HS-5 (cell line): ENCODE data around the gene CD164.
"Not testable (repeated sequence)": the region's sequence is repeated elsewhere in the genome, so short reads cannot be mapped to it uniquely, and the experiment has no call there.

Experiments
- DNase-seq: peaks from one replicate; pipeline ENCODE4 v3.0.0-alpha.2; 2012; ENCODE audit warnings: low read depth

The CD164 gene

DNA sequence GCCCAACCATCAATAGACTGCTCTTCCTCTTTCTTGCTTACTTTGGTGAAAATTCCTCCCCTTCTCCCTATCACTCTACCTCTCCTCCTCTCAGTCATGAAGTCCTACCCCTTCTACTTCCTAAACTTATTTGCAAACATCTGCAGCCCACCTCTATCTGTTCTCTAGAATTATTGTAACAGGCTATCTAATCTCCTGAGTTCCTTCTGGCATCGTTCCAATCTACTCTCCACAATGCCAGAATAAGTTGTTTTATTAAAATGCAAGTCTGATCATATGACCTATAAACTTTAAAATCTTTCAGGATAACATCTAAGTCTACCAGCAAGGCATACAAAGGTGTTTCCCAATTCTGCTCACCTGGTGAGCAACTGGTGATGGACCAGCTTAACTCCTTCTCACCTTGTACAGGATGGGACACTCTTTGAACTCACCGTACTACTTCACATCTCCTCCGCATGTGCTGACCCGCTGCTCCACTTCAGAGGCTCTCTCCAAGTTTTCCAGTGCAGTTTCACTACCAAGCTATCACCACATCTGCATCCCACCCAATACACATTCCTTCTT is 7.9 kb downstream of the CD164 start:
- no peak for DNase-seq

DNA sequence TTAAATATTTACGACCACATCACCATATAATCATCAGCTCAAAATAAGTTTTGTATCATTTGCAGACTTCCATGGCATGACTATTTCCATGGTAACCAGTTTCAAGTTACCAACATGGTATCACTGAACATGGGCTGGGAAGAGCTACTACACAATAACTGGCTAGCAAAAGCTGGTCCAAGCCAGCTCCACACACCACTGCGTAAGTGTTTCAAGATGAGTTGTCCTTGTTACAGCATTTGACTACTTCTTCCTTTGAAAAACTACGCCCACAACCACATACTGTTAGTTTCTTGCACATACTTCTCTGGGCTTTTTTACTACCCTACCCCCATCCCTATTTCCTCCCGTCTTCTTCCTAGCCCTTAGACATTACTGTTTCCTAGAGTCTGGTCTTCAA is 8.5 kb downstream of the CD164 start:
- DNase-seq = no peak

DNA sequence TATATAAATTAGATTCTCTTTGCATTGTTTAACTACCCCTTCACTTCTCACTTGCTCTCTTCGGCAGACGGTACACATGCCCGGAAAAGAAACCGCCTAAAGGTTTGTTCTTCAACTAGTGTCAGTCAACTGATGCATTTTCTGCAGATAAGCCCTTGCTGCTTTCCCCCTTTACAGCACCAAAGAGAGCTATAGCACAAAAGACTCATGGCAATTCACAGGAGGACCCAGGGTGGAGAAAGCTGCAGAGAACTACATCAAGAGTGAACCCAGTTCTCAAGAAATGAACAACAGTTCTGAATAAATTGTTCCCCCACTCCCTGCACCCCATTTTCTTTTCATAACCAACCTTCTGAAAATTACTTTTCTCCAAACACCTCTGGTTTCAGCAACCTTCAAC is 8.9 kb downstream of the CD164 start:
- DNase-seq = no peak

DNA sequence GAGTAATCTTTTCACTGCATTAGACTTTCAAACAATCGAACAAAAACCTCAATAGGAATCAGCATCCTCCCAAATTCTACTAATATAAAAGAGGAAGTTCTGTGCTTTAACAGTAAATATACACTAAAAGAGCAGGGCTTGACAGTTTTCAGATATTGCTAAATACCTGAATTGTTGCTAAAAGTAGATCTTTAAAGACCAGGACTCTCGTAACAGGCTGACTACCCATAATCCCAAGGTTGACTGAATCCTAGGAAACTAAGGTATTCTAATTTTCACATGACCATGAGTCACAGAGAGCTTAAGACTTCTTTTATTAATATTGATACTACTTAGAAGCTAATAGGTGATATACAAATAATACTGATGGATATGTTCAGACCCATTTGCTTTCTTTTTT is 10.1 kb downstream of the CD164 start:
- no peak for DNase-seq

DNA sequence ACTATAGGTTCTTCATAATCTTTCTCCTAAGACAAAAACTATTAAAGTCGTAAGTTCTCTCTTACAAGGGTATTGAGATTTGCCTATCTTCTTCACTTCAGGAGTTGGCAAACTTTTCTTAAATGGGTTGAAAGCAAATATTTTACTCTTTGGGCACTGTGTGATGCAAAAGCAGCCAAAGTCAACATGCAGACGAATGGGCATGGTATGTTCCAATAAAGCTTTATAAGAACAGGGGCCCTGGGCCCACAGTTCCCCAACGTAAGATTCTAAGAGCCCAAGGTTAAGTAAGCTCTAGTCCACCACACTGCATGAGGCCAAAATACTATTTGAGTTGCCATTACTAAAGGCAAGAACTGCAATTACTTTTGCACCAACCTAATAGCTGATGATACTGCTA is 11.5 kb downstream of the CD164 start:
- no peak for DNase-seq

DNA sequence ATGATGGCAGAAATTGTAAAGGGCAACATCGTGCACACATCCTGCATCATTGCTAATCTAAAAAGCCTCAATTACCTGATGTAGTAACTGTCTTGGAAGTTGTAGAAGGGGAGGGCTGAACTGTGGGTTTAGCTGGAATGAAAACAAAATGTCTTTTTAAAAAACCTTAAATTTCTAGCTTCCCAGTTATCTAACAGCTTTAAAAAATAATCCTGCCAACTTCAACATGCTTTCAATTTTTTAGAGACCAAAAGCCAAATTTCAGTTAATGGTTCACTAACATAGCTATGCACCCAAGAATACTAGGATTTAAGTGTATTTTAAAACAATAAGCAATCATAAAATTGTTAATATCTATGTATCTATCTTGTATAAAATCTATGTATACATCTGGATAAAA is 11.9 kb downstream of the CD164 start:
- DNase-seq = no peak

DNA sequence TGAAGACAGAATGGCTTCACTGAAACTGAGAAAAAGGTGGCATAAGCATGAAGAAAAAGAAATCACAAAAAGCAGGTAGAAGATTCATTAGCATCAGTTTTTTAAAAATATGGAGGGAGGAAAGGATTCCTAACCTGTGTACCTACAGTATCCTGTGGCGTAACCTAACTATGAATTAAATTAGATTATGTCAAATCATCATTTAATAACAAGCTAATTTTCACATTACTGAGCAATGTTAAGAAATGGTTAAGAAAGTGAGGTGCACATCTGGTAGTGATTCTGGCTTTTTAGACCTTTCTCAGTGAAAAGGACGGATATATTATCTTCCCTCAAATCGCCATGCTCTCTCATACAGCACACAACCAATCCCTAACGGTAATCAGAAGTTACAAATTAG is 12.5 kb downstream of the CD164 start:
- no peak for DNase-seq

DNA sequence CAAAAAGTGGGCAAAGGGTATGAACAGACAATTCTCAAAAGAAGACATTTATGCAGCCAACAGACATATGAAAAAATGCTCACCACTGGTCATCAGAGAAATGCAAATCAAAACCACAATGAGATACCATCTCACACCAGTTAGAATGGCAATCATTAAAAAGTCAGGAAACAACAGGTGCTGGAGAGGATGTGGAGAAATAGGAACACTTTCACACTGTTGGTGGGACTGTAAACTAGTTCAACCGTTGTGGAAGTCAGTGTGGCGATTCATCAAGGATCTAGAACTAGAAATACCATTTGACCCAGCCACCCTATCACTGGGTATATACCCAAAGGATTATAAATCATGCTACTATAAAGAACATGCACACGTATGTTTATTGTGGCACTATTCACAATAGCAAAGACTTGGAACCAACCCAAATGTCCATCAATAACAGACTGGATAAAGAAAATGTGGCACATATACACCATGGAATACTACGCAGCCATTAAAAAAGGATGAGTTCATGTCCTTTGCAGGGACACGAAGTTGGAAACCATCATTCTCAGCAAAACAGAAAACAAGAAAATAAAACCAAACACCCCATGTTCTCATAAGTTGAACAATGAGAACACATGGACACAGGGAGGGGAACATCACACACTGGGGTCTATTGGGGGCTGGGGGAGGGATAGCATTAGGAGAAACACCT is 17.7 kb downstream of the CD164 start:
- not testable (repeated sequence) for DNase-seq

DNA sequence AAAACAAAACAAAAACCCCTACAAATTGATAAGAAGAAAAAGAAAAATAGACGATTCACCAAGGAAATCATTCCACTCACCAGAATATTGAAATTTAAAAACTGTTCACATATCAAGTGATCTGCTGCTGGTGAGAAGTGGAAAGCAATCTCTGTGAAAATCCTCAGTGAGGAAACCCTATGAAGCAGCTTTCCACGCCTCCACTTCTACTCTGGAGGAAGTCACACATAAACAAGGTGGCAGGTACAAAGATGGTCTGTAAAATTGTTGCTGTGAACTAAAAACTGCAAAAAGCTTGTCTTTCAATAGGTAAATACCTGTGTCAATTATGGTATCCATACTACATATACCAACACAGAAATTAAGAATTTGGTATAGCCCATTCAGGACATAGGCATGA is 18.5 kb downstream of the CD164 start:
- DNase-seq = no peak

DNA sequence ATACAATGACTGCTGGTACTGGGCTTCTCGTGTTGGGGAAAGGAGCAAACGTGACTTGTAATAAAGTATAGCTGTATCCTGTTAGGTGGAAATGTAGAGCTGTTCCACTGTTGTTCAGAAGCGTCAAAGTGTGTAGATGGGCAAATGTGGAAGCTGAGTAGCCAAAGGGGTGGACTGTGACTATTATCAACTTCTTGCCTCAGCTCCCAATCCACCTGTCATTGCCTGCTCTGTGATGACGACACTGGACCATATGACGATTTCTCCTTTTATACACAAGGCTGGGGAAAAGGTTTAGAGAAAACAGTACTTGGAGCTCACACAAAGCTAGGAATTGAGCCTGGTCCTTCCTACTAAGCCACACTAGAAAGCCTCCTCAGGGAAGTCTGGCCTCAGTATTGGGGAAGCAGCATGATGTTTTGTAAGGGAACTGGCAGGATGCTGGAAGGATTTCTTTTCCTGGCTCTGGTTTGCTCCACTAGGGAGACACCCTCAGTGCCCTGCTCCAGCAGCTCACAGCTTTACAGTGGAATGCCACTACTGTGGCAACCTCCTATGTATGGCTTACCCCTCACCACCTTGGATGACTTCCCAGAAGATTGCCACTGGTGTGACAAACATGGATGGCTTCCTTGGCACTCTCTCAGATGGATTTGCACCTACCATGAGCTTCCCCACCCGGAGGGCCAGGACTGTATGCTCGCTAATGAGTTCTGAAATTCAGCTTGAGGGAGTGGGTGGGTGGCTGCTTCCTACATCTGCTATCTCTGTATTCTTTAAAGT is 20.0 kb downstream of the CD164 start:
- DNase-seq = no peak

DNA sequence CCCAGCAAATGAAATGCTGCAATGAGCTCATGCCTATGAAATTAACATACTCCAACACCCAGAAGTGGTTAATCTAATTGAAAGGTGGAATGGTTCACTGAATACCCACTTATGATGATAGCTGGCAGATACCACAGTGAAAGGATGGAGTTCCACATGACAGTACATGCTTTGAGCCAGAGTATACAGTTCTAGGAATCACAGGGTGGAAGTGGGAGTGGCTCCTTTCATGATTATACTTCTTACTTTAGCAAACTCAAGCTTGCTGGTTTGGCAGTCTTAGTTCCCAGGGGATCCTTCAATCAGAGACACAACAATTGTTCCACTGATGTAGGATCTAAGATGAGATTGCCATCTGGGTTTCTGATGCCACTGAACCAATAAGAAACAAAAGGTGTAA is 21.5 kb downstream of the CD164 start:
- DNase-seq = no peak

DNA sequence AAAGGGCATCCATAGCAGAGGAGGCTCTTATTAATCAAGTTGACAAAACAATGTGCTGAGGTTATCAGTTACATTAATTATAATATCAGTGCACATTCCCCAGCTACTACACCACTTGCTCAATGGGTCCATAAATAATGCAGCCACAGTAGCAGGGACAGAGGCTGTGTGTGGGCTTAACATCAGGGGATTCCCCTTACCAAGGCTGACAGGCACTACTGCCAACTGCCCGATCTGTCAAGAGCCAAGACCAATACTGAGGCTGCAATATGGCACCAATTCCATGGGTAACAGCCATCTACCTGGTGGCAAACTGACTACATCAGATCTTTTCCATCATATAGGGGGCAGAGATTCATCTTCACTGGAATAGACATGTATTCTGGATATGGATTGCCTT is 22.0 kb downstream of the CD164 start:
- DNase-seq = no peak

DNA sequence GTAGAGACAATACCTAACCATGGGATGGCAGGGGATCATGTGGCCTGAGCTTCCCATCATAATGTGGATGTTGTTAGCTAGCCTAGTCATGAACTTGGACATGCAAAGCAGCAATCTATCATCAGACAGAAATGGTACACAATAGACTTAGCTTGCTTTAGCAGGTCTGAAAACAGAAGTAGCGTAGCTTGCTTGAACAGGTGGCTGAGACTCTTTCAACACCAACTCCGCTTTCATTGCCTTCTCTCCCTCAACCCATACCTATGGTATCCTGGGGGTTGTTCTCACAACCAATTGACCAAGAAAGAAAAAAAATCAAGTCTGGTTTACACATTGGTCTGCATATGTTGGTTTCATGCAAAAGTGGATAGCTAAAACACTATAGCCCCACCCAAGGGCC is 23.0 kb downstream of the CD164 start:
- DNase-seq = no peak

DNA sequence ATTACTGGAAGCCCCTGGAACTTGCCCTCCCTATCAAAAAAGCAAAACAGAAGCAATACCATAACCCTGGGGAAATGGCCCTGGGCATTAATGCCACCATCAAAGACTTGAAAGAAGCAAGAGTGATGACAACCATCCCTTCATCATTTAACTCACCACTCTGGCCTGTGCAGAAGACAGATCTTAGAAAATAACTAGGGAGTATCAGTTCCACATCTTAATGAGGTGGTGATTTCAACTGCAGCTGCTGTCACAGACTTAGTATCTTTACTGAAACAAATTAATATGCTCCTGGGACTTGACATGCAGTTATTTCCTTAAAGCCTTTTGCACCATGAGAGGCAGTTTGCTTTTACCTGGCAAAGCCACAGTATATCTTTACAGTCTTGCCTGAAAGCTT is 24.1 kb downstream of the CD164 start:
- no peak for DNase-seq

DNA sequence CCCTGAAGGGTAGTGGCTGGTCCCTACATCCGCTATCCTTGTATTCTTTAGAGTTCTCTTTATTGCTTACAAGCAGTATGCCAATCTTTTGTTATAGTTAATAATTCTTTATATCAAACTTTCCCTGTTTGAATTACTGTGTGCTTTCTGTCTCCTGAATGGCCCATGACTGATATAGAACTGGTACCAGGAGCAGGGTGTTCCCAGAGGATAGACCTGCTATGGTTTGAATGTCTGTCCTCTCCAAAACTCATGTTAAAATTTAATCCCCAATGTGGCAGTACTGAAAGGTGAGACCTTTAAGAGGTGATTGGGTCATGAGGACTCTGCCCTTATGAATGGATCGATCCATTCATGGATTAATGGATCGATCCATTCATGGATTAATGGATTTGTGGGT is 26.0 kb downstream of the CD164 start:
- DNase-seq = no peak

DNA sequence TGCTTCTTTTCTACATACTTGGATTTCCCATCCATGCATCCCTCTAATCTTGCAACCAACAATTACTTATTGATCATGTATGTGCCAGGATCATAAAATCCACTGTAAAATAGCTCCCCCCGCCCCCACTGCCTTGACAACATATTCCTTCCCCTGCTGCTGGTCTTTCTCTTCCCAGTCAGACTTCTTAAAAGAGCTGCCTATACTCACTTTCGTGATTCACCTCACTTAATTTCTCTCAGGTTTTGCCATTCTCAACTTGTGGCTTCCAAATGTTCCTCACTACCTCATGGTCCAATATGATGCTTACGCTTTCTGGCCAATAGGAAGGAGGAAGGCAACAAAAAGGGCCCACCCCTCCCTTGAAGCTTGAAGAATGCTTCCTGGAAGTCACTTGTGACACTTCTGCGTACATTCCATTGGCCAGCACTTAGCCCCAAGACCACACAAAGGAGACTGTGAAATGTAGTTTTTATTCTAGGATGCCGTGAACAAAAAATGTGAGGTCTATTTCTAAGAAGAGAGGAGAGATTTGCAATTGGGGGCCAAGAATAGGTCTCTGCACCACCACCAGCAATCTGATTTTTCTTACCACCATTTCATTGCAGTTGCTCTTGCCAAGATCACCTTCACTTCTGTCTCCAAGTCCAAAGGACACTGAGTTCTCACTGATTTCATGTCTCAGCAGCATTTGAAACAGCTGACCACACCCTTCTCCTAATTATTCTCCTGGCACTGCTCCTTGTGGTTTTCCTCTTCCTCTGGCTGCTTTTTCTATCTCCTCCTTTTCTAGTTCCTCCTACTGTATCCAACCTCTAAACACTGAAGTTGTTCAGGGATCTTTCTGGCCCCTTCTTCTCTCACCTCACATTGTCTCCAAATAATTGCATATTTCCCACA is 30.8 kb downstream of the CD164 start:
- DNase-seq = no peak

DNA sequence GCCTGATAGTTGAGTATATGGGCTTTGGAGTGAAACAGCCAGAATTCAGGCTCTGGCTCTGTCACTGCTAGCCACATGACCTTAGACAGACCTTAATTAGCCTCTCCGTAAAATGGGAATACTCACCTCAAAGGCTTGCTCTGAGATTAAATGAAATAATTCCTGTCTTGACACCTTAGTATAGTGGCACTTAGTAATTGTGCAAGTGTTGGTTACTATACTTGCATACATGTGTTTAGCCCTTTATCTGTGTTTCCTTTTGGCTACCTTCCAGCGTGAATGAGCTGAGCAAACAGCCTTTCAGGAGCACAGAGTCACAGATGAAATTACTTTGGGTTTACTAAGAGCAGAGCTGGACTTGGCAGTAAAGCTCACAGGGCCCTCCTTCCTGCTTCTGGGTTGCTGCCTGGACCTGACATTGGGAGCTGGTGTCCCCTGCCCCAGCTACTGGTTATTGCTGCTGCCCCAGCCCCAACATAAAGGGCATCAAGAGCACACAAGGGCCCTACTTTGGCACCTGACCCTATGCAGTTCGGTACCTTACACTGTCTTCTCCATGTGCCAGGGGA is 32.8 kb downstream of the CD164 start:
- DNase-seq = no peak

DNA sequence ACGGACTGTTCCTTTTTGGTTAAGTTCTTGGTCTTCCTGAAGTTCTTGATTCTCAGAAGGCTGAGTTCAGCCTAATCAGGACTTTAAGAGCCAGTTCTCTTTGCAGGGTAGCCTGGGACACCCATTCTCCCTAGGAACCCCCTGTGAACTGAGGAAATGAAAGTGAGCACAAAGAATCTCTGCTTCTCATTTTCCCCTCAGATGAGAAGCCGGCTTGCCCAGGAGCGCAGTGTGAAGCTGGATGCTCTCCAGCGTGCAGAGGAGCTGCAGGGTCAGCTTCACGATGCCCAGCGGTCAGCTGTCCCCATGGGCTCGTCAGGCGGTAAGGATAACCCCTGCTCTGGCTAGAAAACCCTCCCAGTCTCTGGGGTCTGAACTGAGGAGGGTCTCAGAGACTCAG is 34.0 kb downstream of the CD164 start:
- no peak for DNase-seq

DNA sequence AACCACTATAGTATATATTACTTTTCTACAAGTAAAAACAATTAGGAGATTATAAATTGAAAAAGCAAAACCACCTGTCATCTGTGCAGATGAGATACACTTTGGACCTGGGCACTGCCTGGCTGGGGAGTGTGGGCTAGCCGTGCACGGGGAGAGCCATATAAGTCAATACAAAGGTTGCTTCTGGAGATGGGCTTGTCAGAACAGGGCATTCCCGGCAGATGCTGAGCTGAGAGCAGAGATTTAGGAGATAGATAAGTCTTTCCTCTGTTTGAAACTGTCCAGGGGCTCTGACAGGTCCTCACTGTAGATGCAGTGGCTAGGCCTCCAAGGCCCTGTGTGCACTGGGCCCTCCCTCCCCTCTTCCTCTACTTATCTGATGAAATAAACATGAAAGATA is 34.5 kb downstream of the CD164 start:
- DNase-seq = no peak

DNA sequence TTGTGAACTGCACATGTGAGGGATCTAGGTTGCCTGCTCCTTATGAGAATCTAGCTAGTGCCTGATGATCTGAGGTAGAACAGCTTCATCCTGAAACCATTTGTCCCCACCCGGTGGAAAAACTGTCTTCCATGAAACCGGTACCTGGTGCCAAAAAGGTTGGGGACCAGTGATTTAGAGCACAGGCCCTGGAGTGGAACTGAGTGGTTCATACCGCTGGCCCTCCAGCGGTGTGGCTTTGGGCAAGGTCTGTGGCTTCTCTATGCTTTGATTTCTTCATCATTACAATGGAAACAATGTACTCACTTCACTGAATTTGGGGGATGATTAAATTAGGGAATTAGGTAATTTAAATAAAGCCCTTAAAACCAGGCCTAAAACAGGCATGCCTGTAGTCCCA is 36.3 kb downstream of the CD164 start:
- DNase-seq = no peak

DNA sequence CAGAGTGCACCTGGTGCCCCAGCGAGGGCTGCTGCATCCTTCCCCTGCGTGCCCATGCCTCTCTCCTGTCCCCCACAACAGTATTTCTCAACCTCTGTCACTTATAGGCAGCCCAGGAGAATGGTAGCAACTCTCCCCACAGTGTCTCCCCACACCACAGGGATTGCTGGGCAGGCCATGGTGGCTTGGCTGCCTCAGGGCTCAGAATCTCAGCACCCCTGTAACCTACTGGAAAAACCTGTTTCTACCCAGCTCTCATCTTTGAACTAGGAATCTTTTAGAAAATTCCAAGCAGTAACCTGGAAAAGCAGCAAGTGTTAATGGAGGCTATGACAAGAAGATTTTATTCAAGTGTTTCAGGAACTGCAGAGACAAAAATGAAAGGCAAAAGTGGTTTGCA is 38.0 kb downstream of the CD164 start:
- no peak for DNase-seq

DNA sequence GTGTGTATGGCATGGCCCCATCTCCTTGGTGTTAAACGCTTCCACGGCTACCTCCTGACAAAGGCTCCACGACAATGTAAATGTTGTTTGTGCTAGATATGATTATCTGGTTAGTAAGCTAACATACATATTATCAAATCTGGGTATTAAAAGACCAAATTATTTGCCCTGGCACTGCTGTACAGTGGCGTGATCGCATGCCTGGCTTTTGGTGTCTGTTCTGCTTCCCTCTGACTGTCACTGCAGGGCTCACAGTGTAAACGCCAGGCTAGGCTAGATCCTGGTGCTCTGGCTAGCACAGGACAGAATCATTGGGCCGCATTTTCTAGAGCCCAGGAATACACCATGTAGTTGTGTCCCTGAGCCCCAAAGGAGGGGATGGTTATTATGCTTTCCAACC is 38.7 kb downstream of the CD164 start:
- no peak for DNase-seq
